ENCODE data around the gene OBSCN.

Gene OBSCN

GRCh38 chr1:228402641-228403025 lies 194.8 kb downstream of the OBSCN start:
- Histone ChIP-seq H3K4me3 (replicated peaks; ENCODE audit: insufficient read depth, low read length) (no peak overlapping the region), H3K27ac (replicated peaks) (no peak overlapping the region), H3K27me3 (ENCODE audit: insufficient read depth, poor library complexity, severe bottlenecking) (no peaks in the 10 kb centered on the region)
- TF ChIP-seq GABPA (IDR thresholded peaks at IDR 0.05; ENCODE audit: low read depth), result no peak
- no peak for TF ChIP-seq CTCF (IDR thresholded peaks at IDR 0.05; ENCODE audit: insufficient read depth, low read length)
- no peak for TF ChIP-seq POLR2AphosphoS5 (IDR thresholded peaks at IDR 0.05; ENCODE audit: low read depth)
- TF ChIP-seq SPI1 (IDR thresholded peaks at IDR 0.05; ENCODE audit: borderline replicate concordance, low read depth), result no peak
- TF ChIP-seq REST (IDR thresholded peaks at IDR 0.05; ENCODE audit: insufficient replicate concordance, low read depth), result no peak
- no peak for DNase-seq (ENCODE audit: low read depth in 1 of 2, low spot score in 1 of 2)

GRCh38 chr1:228403231-228403631 lies 195.4 kb downstream of the OBSCN start:
- DNase-seq (ENCODE audit: low read depth in 1 of 2, low spot score in 1 of 2), result no peak
- H3K27me3 ChIP-seq (ENCODE audit: insufficient read depth, poor library complexity, severe bottlenecking), result no peaks in the 10 kb centered on the region
- H3K27ac ChIP-seq (replicated peaks), result no peak overlapping the region
- H3K4me3 ChIP-seq (replicated peaks; ENCODE audit: insufficient read depth, low read length), result no peak overlapping the region
- TF ChIP-seq CTCF (IDR thresholded peaks at IDR 0.05; ENCODE audit: insufficient read depth, low read length), result no peak
- TF ChIP-seq POLR2AphosphoS5 (IDR thresholded peaks at IDR 0.05; ENCODE audit: low read depth), result no peak
- no peak for TF ChIP-seq SPI1 (IDR thresholded peaks at IDR 0.05; ENCODE audit: borderline replicate concordance, low read depth)
- TF ChIP-seq GABPA (IDR thresholded peaks at IDR 0.05; ENCODE audit: low read depth), result no peak
- TF ChIP-seq REST (IDR thresholded peaks at IDR 0.05; ENCODE audit: insufficient replicate concordance, low read depth), result no peak

GRCh38 chr1:228404107-228404720 lies 196.4 kb downstream of the OBSCN start:
- Histone ChIP-seq H3K27ac (replicated peaks) (no peak overlapping the region; the same call in 1 of the 2 replicates), H3K27me3 (ENCODE audit: insufficient read depth, poor library complexity, severe bottlenecking) (no peaks in the 10 kb centered on the region), H3K4me3 (replicated peaks; ENCODE audit: insufficient read depth, low read length) (peak overlapping the region; percentile 59; the same call in 1 of the 2 replicates)
- TF ChIP-seq POLR2AphosphoS5 (IDR thresholded peaks at IDR 0.05; ENCODE audit: low read depth) (no peak), GABPA (IDR thresholded peaks at IDR 0.05; ENCODE audit: low read depth) (no peak), SPI1 (IDR thresholded peaks at IDR 0.05; ENCODE audit: borderline replicate concordance, low read depth) (no peak)
- DNase-seq (ENCODE audit: low read depth in 1 of 2, low spot score in 1 of 2), result no peak

- peak overlapping the region; percentile 91 for H3K27ac ChIP-seq (replicated peaks)
- no peak for DNase-seq (ENCODE audit: low read depth in 1 of 2, low spot score in 1 of 2)
- no peaks in the 10 kb centered on the region for H3K27me3 ChIP-seq (ENCODE audit: insufficient read depth, poor library complexity, severe bottlenecking)
- TF ChIP-seq REST (IDR thresholded peaks at IDR 0.05; ENCODE audit: insufficient replicate concordance, low read depth) (no peak), CTCF (IDR thresholded peaks at IDR 0.05; ENCODE audit: insufficient read depth, low read length) (no peak), SPI1 (IDR thresholded peaks at IDR 0.05; ENCODE audit: borderline replicate concordance, low read depth) (no peak), POLR2AphosphoS5 (IDR thresholded peaks at IDR 0.05; ENCODE audit: low read depth) (no peak), GABPA (IDR thresholded peaks at IDR 0.05; ENCODE audit: low read depth) (no peak)
- peak overlapping the region; percentile 59 for H3K4me3 ChIP-seq (replicated peaks; ENCODE audit: insufficient read depth, low read length)
Measured at GRCh38 chr1:228405200-228405978, 197.5 kb downstream of the OBSCN start.

All from HL-60 (cell line).